ENCODE data around the gene HOOK1. TPM values are rescaled to one million over a fixed set of nuclear protein-coding genes. Genes with fewer than 3 reads are reported as not detected.

HOOK1 gene
- total and polyA plus RNA-seq, 2 experiments from 2014 or later, result 27.4 to 27.6 TPM

GRCh38 chr1:59917026-59917784, 102.5 kb downstream of the HOOK1 start:
- no peaks in the 10 kb centered on the region; the same call in 2 of the 3 replicates for H3K9me3 Mint-ChIP-seq
- no peak overlapping the region for H3K27ac Mint-ChIP-seq
- Histone ChIP-seq H3K36me3 (ENCODE audit: insufficient read depth) (no peaks in the 10 kb centered on the region), H3K27me3 (ENCODE audit: insufficient read depth) (no peaks in the 10 kb centered on the region), H4K20me1 (replicated peaks; ENCODE audit: insufficient read depth) (no peaks in the 10 kb centered on the region; the same call in 1 of the 2 replicates), H3K4me3 (no peak overlapping the region), H3K9me2 (ENCODE audit: insufficient read depth) (no peaks in the 10 kb centered on the region), H3K4me2 (no peak overlapping the region), H3F3A (replicated peaks; ENCODE audit: low read depth) (no peaks in the 10 kb centered on the region), H3K4me1 (ENCODE audit: insufficient read depth) (no peaks in the 10 kb centered on the region), H3K27ac (ENCODE audit: low read depth) (no peak overlapping the region), H2AFZ (no peak overlapping the region), H3K79me2 (replicated peaks; ENCODE audit: insufficient read depth) (no peaks in the 10 kb centered on the region)
- DNase-seq (ENCODE audit: low spot score) (no peak), ATAC-seq (no peak)
- no peak overlapping the region for H3K4me3 Mint-ChIP-seq
- H3K36me3 Mint-ChIP-seq (ENCODE audit: low read depth), result no peaks in the 10 kb centered on the region
- no peaks in the 10 kb centered on the region for H3K27me3 Mint-ChIP-seq (ENCODE audit: insufficient read depth, low read depth, poor library complexity)
- no peaks in the 10 kb centered on the region for H3K4me1 Mint-ChIP-seq
- no peak for TF ChIP-seq ZNF462 (CRISPR knock-in tag; IDR thresholded peaks at IDR 0.05)
- TF ChIP-seq CTCF (conservative IDR thresholded peaks at IDR 0.05; ENCODE audit: low read depth in 2 of 2), result no peak
- TF ChIP-seq JUNB (IDR thresholded peaks at IDR 0.05; ENCODE audit: unreplicated experiment), result no peak

Data from GM23338 (cell line).